GM21737 (cell line): ENCODE data around the gene ACO2.
"Not testable (repeated sequence)": the region's sequence is repeated elsewhere in the genome, so short reads cannot be mapped to it uniquely, and the experiment has no call there.

Experiments used
- ATAC-seq: cut with Tn5 transposase; IDR thresholded peaks from one replicate; pipeline ENCODE4 v1.9.1; 2021; ENCODE audit warnings: mild to moderate bottlenecking, moderate library complexity; ENCODE audit not compliant: unreplicated experiment

ACO2 gene

GRCh38 chr22:41539146-41540005, 70.5 kb downstream of the ACO2 start:
- no peak for ATAC-seq

DNA sequence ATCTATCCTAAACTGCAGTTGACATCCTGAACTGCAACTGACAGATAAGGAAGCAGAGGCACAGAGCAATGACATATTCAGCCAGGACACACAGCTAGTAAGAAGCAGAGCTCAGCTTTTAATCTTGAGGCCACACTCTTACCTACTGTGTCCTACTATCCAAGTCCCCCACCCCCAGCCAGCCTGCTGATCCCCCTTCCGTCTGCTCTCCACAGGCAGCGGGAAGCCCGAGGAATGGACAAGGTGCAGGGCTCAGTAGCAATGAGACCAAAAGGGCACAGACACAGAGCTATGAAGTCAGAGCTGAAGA, 71.0 kb downstream of the ACO2 start:
- no peak for ATAC-seq

DNA sequence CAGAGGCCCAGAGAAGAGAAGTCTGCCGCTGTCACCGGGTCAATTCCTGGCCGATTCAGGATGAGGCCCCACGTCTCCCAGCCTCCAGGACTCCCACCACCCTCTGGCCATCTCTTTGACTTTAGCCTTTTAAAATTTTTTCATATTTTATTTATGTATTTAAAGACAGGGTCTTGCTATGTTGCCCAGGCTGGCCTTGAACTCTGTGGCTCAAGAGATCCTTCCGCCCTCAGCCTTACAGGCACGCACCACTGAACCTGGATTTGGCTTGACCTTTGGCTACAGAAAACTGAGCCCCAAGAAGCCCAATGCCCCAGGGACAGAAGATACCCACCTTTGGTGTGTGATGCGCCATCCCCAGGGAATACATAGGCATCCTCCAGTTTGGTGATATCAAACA, 71.4 kb downstream of the ACO2 start:
- ATAC-seq = no peak

DNA sequence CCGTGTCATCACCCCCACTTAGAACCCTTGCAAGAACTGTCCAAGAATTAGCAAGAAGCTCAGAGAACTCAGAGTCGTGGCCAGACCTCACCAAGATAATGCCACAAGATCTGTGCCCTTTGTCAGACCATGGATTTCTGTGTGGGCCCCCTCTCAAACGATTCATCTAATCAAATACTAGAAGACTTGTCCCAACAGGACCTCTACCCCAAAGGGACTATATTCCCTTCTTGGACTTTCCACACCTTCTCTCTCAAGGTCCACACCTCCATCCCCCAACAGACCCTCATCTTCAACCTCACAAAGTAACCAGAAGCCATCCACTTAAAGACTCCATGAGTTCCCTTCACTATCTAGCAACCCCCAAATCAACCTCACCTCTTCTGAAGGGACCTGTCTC, 72.6 kb downstream of the ACO2 start:
- no peak for ATAC-seq

DNA sequence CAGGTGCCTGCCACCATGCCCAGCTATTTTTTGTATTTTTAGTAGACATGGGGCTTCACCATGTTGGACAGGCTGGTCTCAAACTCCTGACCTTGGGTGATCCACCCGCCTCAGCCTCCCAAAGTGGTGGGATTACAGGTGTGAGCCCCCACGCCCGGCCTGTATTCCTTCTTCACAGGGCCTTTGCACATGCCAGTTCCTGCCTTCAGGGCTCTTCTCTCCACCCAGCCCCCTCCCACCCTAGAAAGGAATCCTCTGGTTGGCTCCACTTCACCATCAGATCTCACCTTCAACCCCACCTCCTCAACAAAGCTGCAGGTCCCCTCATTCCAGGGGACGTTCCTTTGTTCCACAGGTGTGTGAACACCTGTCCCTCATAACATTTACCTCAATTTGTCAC, 73.3 kb downstream of the ACO2 start:
- no peak for ATAC-seq

GRCh38 chr22:41543854-41544670, 75.1 kb downstream of the ACO2 start, which contains the start of gene POLR3H:
TSS of gene POLR3H (minus strand) at chr22:41544470. CDS start at chr22:41544101, 369 bp downstream.
- ATAC-seq = peak; percentile 85

DNA sequence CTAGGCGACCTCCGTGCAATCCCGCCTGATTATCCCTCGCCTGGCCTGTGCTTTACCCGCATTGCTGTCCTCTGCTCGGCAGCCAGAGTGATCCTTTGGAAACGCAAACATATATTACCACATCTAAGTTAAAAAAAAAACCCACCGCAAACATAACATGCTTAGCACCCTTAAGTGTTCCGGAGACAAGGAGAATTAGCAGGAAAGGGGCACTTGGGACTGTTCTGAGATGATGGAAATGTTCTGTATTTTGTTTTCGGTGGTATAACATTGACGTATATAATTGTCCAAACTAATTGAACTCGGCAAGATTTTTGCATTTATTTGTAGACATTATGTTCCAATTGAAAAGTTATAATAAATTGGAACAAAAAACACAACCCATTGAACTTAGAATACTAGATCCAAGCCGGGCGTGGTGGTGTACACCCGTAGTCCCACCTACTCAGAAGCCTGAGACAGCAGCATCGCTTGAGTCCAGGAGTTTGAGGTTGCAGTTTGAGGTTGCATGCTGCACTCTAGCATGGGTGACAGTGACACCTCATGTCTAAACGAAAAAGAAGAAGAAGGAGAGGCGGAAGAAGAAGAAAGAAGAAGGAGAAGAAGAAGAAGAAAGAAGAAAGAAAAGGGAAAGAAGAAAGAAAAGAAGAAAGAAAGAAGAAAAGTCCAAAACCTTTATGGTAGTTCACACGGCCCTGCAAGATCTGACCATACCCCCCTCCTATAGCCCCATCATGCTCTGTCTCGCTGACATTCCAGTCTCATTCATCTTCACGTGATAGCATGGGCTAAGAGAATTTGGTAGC, 76.0 kb downstream of the ACO2 start:
- ATAC-seq = no peak

DNA sequence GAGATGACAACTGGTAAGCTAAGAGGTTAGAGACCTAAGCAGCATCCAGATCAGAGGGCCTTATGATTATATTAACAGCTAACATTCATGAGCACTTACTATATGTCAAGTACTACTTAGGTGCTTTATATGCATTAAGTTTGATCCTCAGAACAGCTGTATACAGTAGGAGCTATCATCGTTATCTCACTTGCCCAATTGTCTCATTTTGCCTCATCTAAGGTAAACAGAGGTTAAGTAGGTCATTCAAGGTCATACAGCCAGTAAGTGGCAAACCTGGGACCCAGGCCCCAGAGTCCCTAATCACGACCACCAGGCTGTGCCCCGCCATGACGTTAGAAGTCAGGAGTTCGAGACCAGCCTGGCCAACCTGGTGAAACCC, 79.9 kb downstream of the ACO2 start:
- ATAC-seq = no peak

DNA sequence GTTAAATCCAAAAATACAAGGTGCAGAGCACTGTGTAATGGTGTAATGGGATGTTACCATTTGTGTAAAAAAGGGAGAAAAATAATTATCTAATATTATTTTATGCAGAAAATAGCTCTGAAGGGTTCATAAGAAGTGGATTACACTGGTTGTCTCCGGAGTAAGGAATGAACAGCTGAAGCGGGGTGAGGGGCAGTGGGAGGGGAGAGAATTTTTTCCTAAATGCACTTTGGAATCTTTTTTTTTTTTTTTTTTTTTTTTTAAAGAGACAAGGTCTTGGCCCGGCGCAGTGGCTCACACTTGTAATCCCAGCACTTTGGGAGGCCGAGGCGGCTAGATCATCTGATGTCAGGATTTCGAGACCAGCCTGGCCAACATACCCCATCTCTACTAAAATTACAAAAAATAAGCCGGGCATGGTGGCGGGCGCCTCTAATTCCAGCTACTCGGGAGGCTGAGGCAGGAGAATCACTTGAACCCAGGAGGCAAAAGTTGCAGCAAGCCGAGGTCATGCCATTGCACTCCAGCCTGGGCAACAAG, 82.1 kb downstream of the ACO2 start:
- no peak for ATAC-seq

- ATAC-seq = no peak
Observed at GRCh38 chr22:41551877-41552582, 83.1 kb downstream of the ACO2 start.

GRCh38 chr22:41555325-41555982, 86.5 kb downstream of the ACO2 start:
- no peak for ATAC-seq

DNA sequence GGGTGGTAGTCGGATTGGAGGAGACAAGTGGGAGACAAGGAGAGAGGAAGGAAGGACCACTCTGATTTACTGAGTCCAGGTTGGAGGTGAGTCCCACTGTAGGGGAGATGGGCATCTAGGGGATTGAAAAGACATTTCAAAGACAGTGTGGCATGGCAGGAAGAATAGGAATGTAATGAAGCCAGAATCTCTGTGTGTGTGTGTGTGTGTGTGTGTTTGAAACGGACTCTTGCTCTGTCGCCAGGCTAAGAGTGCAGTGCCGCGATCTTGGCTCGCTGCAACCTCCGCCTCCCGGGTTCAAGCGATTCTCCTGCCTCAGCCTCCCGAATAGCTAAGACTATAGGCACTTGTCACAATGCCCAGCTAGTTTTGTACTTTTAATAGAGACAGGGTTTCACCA, 87.6 kb downstream of the ACO2 start:
- ATAC-seq = no peak

DNA sequence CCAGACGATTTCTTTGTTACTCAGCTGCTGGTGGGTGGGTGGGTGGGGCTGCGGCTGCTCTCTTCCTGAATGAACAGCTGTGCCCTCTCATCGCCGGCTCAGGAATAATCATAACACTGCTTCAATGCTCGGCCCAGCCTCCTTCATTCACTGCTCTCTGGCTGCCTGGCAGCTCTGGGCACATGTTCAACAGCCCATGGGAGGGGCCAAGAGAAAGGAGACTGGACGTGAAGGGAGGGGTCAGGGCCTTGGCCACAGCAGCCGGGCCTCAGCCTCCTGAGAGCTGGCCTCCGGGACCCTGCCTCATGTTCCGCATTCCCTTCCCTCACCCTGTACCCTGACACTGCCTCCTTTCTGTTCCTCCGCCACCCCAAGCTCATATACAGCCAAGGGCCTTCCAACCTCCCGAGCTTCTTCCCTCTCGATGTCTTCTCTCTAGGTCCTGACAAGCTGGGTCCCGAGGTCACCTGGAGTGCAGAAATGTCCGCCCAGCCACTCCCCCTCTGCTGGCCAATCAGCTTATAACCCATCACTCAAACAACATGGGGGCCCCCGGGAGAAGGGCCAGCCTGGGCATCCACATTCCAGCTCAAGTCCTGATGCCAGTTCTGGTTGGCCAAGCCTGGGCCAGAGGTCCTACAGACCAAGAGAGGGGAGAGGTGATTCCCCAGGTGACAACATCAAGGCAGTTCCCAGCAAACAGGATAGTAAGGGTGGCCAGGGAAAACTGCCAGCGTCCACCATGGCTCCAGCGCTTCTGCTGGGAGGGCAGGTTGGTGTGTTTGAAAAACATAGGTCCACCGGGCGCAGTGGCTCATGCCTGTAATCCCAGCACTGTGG, 88.7 kb downstream of the ACO2 start:
- no peak for ATAC-seq

GRCh38 chr22:41558241-41558630, 89.3 kb downstream of the ACO2 start:
- ATAC-seq = not testable (repeated sequence)

GRCh38 chr22:41560095-41560471, 91.2 kb downstream of the ACO2 start:
- ATAC-seq = no peak

DNA sequence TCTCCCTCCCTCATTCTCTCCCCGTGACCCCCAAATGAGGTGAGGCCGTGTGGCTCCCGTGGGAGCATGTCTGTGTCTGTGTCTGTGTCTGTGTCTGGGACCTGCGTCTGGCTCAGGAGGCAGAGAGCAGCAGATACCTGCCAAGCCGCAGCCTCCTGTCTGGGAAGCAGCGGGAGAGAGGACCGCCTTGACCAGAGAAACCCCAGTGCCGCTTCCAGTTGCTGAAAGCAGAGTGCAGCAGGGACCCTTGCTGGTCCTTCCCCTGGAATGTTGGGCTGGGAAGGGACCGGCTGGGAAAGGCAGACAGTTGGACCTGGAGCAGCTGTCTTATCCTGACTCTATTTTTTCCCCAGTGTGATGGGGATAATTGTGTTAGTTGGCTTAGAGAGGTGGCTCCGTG, 92.4 kb downstream of the ACO2 start:
- no peak for ATAC-seq

DNA sequence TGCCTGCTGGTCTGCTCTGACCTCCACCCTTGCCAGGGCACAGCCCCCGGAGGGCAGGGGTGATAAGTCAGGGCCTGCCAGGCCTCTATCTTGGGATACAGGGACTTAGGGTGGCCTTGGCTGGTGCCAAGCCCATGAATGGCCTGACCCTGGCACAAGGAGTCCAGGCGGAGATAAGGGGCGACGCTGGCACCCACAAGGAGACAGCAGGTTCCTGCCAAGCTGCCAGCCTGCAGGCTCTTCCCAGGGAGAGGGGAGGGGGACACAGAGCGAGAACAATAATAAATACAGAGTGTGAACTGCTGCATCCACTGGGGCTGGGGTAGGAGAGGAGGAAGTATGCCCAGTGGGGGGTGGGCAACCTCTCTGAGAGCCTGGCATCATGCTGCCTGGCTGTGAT, 92.9 kb downstream of the ACO2 start:
- no peak for ATAC-seq

GRCh38 chr22:41562461-41562860, 93.5 kb downstream of the ACO2 start:
- no peak for ATAC-seq

DNA sequence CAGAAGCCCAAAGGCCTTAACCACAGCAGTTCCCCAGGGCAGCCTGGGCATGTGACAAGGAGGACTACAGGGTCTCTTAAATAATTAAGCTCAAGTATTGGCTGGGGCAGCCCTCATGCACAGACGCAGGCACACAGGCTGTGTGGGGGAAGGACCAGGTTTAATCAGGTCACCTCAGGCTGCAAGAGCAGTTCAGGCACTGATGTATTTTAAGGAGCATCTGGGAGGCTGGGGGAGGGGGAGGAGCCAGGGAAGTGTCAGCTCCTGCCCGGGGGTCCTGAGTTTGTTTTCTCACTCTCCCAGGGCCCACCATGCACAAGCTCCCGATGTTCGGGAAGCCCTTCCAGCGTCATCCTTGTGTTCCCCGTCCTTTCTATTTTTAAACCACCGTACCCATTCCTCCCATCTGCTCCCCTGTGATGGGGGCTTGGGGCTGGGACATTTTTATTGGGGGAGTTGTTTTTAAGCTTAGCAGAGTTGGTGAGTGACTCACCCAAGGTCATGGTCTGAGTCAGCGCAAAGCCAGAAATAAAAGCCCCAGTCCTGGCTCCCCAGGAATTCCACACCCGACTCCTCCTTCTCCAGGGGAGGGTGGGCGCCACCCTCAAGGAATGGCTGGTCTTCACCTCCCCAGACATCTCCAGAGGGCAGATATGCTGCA, 94.3 kb downstream of the ACO2 start:
- ATAC-seq = no peak
